ENCODE data around the gene HLA-DQB2. TPM values are rescaled to one million over a fixed set of nuclear protein-coding genes. Genes with fewer than 3 reads are reported as not detected.

The HLA-DQB2 gene
- polyA plus RNA-seq, 1 donor, result 0.70 TPM

DNA sequence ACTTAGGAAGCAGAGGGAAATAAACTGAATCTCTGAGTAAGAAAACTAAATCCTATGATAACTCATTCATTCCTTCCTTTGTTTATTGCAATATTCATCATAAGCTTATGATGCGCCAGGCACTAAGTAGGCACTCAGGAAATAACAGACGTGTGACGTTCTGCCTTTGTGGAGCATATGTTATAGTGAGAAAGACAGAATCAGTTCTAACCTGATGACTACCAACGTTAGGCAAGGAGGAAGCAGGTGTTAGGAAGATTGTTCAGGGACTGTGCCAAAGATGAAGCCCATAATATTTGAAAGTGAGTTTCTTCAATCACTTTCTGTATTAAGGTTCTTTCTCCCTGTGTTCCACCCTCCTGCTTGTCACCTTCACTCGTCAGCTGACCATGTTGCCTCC is 18.6 kb downstream of the HLA-DQB2 start:
- DNase-seq, result no peak

- no peak for DNase-seq
Observed at GRCh38 chr6:32742374-32742773, 21.0 kb downstream of the HLA-DQB2 start.

DNA sequence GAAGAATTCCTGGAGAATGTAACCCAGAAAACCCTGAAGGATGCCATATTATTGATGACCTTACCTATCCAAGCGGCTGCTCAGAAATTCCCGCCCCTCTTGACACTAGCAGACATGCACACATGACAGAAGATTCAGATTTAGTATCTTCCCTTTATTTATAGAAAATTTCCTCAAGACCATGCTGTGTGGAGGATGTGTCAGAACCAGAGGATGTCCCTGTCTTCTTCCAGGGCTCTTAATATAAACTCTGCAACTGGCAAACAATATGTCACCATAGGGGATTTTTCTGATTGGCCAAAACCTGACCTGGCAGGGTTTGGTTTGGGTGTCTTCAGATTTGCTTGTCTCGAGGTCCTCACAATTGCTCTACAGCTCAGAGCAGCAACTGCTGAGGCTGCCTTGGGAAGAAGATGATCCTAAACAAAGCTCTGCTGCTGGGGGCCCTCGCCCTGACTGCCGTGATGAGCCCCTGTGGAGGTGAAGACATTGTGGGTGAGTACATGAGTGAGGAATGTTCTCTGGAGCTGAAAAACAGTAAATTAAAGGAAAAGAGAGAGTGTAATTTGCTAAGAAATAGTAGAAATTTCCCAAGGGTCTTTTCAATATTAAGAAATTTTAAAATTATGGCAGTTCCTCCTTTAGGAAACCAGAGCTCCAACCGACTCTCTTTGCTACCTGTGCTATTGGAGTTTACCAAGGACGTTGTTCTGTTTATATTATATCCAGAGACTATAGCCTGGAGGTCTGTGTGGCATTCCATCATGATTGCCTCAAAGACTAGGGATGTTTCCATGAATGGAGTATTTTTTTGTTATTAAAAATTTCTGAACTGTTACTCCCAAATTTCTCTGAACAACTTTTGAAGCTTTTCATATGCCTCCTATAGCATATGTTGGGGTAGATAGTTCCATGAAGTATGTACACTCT is 22.0 kb downstream of the HLA-DQB2 start, which contains the start of gene HLA-DQA2:
TSS of gene HLA-DQA2 (plus strand) at position 361 of the 930 bp plus-strand sequence. CDS start at position 414, 53 bp downstream.
- no peak for DNase-seq

- DNase-seq, result no peak
Observed at GRCh38 chr6:32738126-32738525, 25.2 kb downstream of the HLA-DQB2 start.

GRCh38 chr6:32718879-32719278 is 44.5 kb downstream of the HLA-DQB2 start:
- DNase-seq, result no peak

DNA sequence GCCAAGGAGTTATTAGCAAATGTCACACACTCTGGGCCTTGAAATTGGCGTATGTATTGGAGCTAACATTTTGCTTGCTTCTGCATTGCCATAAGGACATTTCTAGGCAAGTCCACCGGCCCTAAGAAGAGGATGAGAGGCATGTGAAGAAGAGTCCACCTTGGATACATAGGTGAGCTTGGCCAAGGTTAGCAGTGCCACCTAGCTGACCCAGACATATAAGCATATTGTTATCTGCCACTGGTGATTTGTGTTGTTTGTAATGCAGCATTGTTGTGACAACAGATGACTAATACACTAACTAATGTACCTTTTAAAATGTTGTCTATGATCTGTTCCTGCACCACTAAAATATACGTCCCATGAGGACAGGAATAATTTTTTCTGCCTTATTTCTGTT is 46.9 kb downstream of the HLA-DQB2 start:
- no peak for DNase-seq

- no peak for DNase-seq
Observed at GRCh38 chr6:32713241-32713640, 50.1 kb downstream of the HLA-DQB2 start.

- no peak for DNase-seq
Observed at GRCh38 chr6:32709625-32710024, 53.7 kb downstream of the HLA-DQB2 start.

Other genes starting within 250 kb of the HLA-DQB2 start
- 9.5 TPM for gene HLA-DRB5, start 233.2 kb downstream of the HLA-DQB2 start, polyA plus RNA-seq (ENCODE audit: insufficient read length)
- 20.5 TPM for gene HLA-DRB1, start 173.7 kb downstream of the HLA-DQB2 start, polyA plus RNA-seq (ENCODE audit: insufficient read length)
- 9.5 TPM for gene HLA-DQA1, start 126.1 kb downstream of the HLA-DQB2 start, polyA plus RNA-seq (ENCODE audit: insufficient read length)
- 9.4 TPM for gene HLA-DQB1, start 96.9 kb downstream of the HLA-DQB2 start, polyA plus RNA-seq (ENCODE audit: insufficient read length)
- 1.3 TPM for gene HLA-DQA2, start 22.1 kb downstream of the HLA-DQB2 start, polyA plus RNA-seq (ENCODE audit: insufficient read length)
- not detected for gene HLA-DOB, start 53.5 kb upstream of the HLA-DQB2 start, polyA plus RNA-seq (ENCODE audit: insufficient read length)
- gene TAP2, start 75.2 kb upstream of the HLA-DQB2 start, polyA plus RNA-seq (ENCODE audit: insufficient read length), result 8.1 TPM
- gene PSMB8, start 80.5 kb upstream of the HLA-DQB2 start, polyA plus RNA-seq (ENCODE audit: insufficient read length), result 13.9 TPM
- gene TAP1, start 90.2 kb upstream of the HLA-DQB2 start, polyA plus RNA-seq (ENCODE audit: insufficient read length), result 8.6 TPM
- 4.2 TPM for gene PSMB9, start 90.7 kb upstream of the HLA-DQB2 start, polyA plus RNA-seq (ENCODE audit: insufficient read length)
- 11.5 TPM for gene HLA-DMB, start 177.5 kb upstream of the HLA-DQB2 start, polyA plus RNA-seq (ENCODE audit: insufficient read length)
- gene HLA-DMA, start 189.6 kb upstream of the HLA-DQB2 start, polyA plus RNA-seq (ENCODE audit: insufficient read length), result 9.5 TPM
- gene BRD2, start 205.1 kb upstream of the HLA-DQB2 start, polyA plus RNA-seq (ENCODE audit: insufficient read length), result 160 TPM
- 1.8 TPM for gene HLA-DOA, start 246.1 kb upstream of the HLA-DQB2 start, polyA plus RNA-seq (ENCODE audit: insufficient read length)